OCI-LY1 (cell line): ENCODE measurements around the gene RIN1.

ENCODE experiments used
- H2AFZ ChIP-seq: fragments of 200-600 bp; sonication (generic), shearing (Covaris generic); 2 replicates; pipeline ENCODE4 v1.6.0; 2014; ENCODE audit warnings: antibody characterized with exemption, mild to moderate bottlenecking, low read length
- H3F3A ChIP-seq: fragments of 200-600 bp; sonication (generic), shearing (Covaris generic); 2 replicates; pipeline ENCODE4 v1.6.0; 2014; ENCODE audit warnings: mild to moderate bottlenecking, antibody characterized with exemption, low read length, moderate library complexity; ENCODE audit not compliant: insufficient read depth
- H3K27ac ChIP-seq: fragments of 200-600 bp; sonication (generic); 2 replicates; pipeline ENCODE4 v1.5.1; 2014; ENCODE audit warnings: low read length, mixed run types, mild to moderate bottlenecking, low read depth; ENCODE audit not compliant: poor library complexity, severe bottlenecking
- H3K27me3 ChIP-seq: fragments of 200-600 bp; sonication (generic); 2 replicates; pipeline ENCODE4 v1.6.0; 2014; ENCODE audit warnings: antibody characterized with exemption, mild to moderate bottlenecking, low read length, moderate library complexity; ENCODE audit not compliant: insufficient read depth
- H3K36me3 ChIP-seq: fragments of 200-600 bp; sonication (generic); 2 replicates; pipeline ENCODE4 v1.6.1; 2014; ENCODE audit warnings: mild to moderate bottlenecking, antibody characterized with exemption, low read length, moderate library complexity, mixed read lengths; ENCODE audit not compliant: insufficient read depth
- H3K4me1 ChIP-seq: fragments of 200-600 bp; sonication (generic); 2 replicates; pipeline ENCODE4 v1.5.1; 2014; ENCODE audit warnings: mild to moderate bottlenecking, low read length, moderate library complexity; ENCODE audit not compliant: insufficient read depth, severe bottlenecking
- H3K4me2 ChIP-seq: fragments of 200-600 bp; sonication (generic), shearing (Covaris generic); 2 replicates; pipeline ENCODE4 v1.6.1; 2014; ENCODE audit warnings: low read length
- H3K4me3 ChIP-seq: fragments of 200-600 bp; sonication (generic); 2 replicates; pipeline ENCODE4 v1.5.1; 2014; ENCODE audit warnings: low read length, low read depth, mild to moderate bottlenecking, mixed read lengths; ENCODE audit not compliant: poor library complexity, severe bottlenecking
- H3K79me2 ChIP-seq: fragments of 200-600 bp; shearing (Covaris generic); 2 replicates; pipeline ENCODE4 v1.6.1; 2016; ENCODE audit warnings: mixed run types, low read length, mixed read lengths; ENCODE audit not compliant: insufficient read depth
- H3K9ac ChIP-seq: fragments of 200-600 bp; sonication (generic), shearing (Covaris generic); 2 replicates; pipeline ENCODE4 v1.6.1; 2014; ENCODE audit warnings: mild to moderate bottlenecking, low read length, mixed read lengths
- H3K9me2 ChIP-seq: fragments of 200-600 bp; sonication (generic), shearing (Covaris generic); 2 replicates; pipeline ENCODE4 v1.6.1; 2014; ENCODE audit warnings: low read depth, mild to moderate bottlenecking, low read length, mixed read lengths
- H3K9me3 ChIP-seq: fragments of 200-600 bp; shearing (Covaris generic); 2 replicates; pipeline ENCODE4 v1.6.1; 2014; ENCODE audit warnings: low read length, mixed read lengths
- H4K20me1 ChIP-seq: fragments of 200-600 bp; sonication (generic), shearing (Covaris generic); 2 replicates; pipeline ENCODE4 v1.6.0; 2016; ENCODE audit warnings: mild to moderate bottlenecking, low read length; ENCODE audit not compliant: insufficient read depth
- CTCF ChIP-seq: fragments of 200-600 bp; sonication (generic), shearing (Covaris generic); IDR thresholded peaks from 2 replicates; pipeline ENCODE4 v1.5.1; 2017; ENCODE audit warnings: mild to moderate bottlenecking, antibody characterized with exemption, low read length, moderate library complexity, mixed read lengths
- EZH2 ChIP-seq: fragments of 200-600 bp; sonication (generic), shearing (Covaris generic); IDR thresholded peaks from 2 replicates; pipeline ENCODE4 v1.8.0; 2017; ENCODE audit warnings: borderline replicate concordance, mixed run types, mild to moderate bottlenecking, antibody characterized with exemption, low read length, moderate library complexity, mixed read lengths

Gene RIN1

GRCh38 chr11:66365711-66366619 is 29.7 kb upstream of the RIN1 start:
- Histone ChIP-seq H3K9me2 (no peaks in the 10 kb centered on the region), H3K4me1 (peaks cover 12% of the 10 kb centered on the region), H2AFZ (no peak overlapping the region), H3K36me3 (peaks cover 86% of the 10 kb centered on the region), H3K79me2 (peaks cover 4% of the 10 kb centered on the region; the same call in 1 of the 2 replicates), H4K20me1 (no peaks in the 10 kb centered on the region), H3K27ac (no peak overlapping the region), H3K27me3 (no peaks in the 10 kb centered on the region), H3K4me3 (no peak overlapping the region), H3K9me3 (no peaks in the 10 kb centered on the region), H3K4me2 (no peak overlapping the region), H3K9ac (no peak overlapping the region), H3F3A (no peaks in the 10 kb centered on the region)
- TF ChIP-seq CTCF (no peak), EZH2 (no peak)

- peaks cover 83% of the 10 kb centered on the region for H3K36me3 ChIP-seq
- H3K4me1 ChIP-seq = peaks cover 10% of the 10 kb centered on the region
- H3K4me2 ChIP-seq = no peak overlapping the region
- no peaks in the 10 kb centered on the region for H3F3A ChIP-seq
- H3K27ac ChIP-seq = no peak overlapping the region
- no peaks in the 10 kb centered on the region for H3K9me2 ChIP-seq
- no peaks in the 10 kb centered on the region for H4K20me1 ChIP-seq
- no peaks in the 10 kb centered on the region for H3K9me3 ChIP-seq
- no peak overlapping the region for H3K4me3 ChIP-seq
- no peaks in the 10 kb centered on the region for H3K27me3 ChIP-seq
- no peak for TF ChIP-seq CTCF
- no peak for TF ChIP-seq EZH2
- H2AFZ ChIP-seq = no peak overlapping the region
- H3K9ac ChIP-seq = no peak overlapping the region
- H3K79me2 ChIP-seq = peaks cover 2% of the 10 kb centered on the region; the same call in 1 of the 2 replicates
These were observed 28.9 kb upstream of the RIN1 start for GRCh38 chr11:66365166-66365565.

GRCh38 chr11:66363805-66364535 is 27.7 kb upstream of the RIN1 start:
- no peaks in the 10 kb centered on the region for H4K20me1 ChIP-seq
- no peak overlapping the region for H3K4me2 ChIP-seq
- H3K9me3 ChIP-seq = no peaks in the 10 kb centered on the region
- no peaks in the 10 kb centered on the region for H3K4me1 ChIP-seq
- peak; percentile 85 for TF ChIP-seq CTCF
- no peak for TF ChIP-seq EZH2
- H3K27me3 ChIP-seq = no peaks in the 10 kb centered on the region
- no peak overlapping the region for H3K9ac ChIP-seq
- peaks cover 71% of the 10 kb centered on the region for H3K36me3 ChIP-seq
- no peak overlapping the region for H3K4me3 ChIP-seq
- H3K27ac ChIP-seq = no peak overlapping the region
- no peaks in the 10 kb centered on the region for H3K79me2 ChIP-seq
- no peaks in the 10 kb centered on the region for H3F3A ChIP-seq
- H3K9me2 ChIP-seq = no peaks in the 10 kb centered on the region
- no peak overlapping the region for H2AFZ ChIP-seq
